ENCODE data around the gene KBTBD6.
"Not testable (repeated sequence)": the region's sequence is repeated elsewhere in the genome, so short reads cannot be mapped to it uniquely, and the experiment has no call there.

The KBTBD6 gene, protein sequence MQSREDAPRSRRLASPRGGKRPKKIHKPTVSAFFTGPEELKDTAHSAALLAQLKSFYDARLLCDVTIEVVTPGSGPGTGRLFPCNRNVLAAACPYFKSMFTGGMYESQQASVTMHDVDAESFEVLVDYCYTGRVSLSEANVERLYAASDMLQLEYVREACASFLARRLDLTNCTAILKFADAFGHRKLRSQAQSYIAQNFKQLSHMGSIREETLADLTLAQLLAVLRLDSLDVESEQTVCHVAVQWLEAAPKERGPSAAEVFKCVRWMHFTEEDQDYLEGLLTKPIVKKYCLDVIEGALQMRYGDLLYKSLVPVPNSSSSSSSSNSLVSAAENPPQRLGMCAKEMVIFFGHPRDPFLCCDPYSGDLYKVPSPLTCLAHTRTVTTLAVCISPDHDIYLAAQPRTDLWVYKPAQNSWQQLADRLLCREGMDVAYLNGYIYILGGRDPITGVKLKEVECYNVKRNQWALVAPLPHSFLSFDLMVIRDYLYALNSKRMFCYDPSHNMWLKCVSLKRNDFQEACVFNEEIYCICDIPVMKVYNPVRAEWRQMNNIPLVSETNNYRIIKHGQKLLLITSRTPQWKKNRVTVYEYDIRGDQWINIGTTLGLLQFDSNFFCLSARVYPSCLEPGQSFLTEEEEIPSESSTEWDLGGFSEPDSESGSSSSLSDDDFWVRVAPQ

DNA sequence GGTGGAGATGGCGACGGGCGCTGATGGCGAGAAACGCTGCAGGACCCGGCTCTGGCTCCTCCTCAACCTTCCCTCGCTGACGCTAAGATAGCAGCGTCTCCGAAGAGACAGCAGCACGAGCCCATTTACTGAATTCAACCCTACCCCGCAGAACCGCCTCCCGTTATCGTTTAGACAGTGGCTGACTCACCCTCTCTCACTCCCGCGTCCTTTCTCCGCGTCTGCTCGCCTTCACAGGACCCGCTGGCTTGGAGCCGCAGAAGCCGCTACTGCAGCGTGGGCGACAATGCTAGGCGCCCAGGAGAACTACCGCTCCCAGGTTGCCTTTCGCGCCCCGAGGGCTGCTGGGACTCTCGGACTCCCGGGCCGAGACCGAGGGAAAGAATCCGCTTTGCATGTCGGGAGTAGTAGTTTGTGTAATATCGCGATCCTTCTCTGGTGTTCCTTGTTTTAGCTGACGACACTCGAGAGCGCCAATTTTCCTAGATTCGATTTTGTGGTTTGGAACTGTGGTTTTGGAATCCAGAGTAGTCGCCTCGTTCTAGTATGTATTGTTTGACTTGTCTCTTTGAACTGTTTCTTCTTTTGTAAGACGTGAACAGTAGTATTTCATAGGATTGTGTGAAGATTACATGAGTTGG lies at the start of gene KBTBD6:
Gene KBTBD6, minus strand, starts transcription at position 291 of the 641 bp plus-strand sequence. CDS start 291 bp downstream, outside the sequence.
- DNase-seq = peak; percentile 88

DNA sequence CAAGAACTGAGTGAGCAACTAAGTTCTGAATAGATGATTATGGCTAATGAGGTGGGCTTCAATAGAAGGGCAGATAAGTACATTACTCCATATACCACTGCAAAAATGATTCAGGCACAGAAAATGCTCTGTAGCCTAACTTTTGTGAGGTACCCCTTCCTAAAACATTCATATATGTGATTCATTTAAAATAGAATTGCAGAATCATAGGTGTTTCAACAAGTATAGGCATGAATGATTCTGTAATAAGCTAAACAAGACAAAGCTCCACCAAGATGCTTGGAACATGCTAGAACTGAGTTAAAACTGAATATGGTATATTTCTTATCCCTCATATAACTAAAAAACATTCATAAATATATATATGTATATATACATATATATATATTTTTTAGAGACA lies 49.6 kb upstream of the KBTBD6 start:
- no peak for DNase-seq

DNA sequence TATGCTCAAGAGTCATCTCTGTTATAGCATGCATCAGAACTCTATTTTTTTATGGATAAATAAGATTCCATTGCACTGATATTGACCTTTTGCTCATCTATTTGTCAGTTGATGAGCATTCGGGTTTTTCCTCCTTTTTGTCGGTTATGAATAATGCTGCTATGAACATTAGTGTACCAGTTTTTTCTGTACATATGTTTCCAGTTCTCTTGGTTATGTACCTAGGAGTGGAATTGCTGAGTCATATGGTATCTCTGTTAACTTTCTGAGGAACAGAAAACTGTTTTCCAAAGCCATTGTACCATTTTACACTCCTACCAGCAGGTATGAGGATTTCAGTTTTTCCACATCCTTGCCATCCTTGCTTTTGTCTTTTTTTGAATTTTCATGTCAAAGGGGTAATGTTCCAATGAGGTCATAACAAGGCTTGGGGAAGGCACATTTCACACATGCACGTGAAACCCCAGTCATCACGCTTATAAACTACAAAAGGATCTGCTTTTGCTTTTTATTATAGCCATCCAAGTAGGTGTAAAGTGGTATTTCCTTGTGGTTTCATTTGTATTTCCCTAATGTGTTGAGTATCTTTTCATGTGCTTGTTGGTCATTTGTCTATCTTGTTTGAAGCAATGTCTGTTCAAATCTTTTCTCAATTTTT lies 47.1 kb upstream of the KBTBD6 start:
- no peak for DNase-seq

DNA sequence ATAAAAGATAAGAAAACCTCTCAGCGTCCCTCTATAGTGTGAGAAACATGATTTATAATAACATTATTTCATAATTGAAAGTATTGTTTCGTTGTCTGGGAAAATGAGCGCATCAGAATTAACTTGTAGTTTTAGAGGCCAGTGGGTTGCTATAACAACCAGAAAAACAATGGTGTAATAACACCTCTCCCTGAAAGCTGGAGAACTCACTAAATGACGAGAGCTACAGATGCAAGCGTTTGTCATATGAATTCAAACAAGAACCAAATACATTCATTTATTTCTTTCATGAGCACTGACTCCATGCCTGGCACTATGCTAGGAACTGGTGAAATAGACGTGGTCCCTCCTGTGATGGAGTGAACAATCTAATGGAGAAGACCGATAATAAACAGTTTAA lies 45.4 kb upstream of the KBTBD6 start:
- DNase-seq = no peak

DNA sequence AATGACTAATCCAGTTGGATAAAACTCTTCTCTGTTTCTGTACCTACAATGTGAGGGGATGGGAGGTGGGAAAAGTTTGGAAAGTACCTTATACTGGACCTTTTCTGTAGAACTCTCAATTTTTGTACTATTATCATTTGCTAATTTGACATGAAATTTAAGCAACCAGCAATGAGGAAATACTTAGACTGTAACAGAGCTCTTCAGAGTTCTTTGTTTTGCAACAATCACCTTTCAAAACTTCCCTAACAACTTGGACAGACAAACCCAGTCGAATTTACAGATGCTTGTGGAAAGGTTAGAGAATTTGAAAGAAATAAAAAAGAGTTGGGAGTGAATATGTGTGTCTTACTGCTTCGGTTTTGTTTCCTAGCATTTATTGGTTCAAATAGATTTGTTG lies 45.0 kb upstream of the KBTBD6 start:
- no peak for DNase-seq

DNA sequence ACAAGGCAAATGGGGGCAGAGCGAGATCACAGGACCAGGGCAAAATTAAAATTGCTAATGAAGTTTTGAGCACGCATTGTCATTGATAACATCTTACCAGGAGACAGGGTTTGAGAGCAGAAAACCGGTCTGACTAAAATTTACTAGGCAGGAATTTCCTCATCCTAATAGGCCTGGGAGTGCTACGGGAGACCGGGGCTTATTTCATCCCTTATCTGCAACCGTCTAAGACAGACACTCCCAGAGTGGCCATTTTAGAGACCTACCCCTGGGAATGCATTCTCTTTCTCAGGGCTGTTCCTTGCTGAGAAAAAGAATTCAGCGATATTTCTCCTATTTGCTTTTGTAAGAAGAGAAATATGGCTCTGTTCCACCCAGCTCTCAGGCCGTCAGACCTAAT lies 43.0 kb upstream of the KBTBD6 start:
- not testable (repeated sequence) for DNase-seq

DNA sequence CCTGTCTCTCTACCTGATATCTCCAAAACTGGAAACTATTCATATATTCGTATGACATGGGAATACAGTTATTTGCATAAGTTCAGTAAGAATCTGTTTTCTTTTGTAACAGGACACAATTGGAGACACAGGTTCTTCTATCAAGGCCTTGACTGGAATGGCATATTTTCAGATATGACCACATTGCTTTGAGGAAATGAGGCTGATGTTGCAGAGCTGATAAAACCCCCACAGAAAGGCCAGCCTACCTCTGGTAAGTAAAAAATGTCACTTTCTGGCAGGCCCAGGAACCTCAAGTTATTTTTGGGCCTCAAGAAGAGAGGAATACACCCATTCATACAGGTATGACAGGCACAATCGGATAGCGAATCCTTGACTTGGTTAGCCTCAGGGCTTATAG lies 29.5 kb upstream of the KBTBD6 start:
- no peak for DNase-seq

DNA sequence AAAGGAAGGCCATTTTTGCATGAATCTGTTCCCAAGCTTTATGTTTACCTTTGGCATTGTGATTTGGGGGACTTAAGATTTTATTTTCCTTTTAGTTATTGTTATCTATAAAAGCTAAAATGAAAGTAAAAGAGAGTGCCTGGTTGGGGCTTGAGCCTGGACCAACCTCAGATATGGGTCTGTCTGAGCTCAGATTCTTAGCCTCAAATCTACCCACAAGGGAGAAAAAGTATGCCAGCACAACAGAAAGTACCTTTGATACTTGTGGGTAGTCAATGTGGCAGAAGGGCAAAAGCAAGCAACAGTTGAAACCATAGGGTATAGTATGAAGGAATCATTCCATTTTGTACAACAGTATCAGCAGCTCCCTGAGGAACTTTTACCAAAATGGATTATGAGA lies 26.6 kb upstream of the KBTBD6 start:
- no peak for DNase-seq

DNA sequence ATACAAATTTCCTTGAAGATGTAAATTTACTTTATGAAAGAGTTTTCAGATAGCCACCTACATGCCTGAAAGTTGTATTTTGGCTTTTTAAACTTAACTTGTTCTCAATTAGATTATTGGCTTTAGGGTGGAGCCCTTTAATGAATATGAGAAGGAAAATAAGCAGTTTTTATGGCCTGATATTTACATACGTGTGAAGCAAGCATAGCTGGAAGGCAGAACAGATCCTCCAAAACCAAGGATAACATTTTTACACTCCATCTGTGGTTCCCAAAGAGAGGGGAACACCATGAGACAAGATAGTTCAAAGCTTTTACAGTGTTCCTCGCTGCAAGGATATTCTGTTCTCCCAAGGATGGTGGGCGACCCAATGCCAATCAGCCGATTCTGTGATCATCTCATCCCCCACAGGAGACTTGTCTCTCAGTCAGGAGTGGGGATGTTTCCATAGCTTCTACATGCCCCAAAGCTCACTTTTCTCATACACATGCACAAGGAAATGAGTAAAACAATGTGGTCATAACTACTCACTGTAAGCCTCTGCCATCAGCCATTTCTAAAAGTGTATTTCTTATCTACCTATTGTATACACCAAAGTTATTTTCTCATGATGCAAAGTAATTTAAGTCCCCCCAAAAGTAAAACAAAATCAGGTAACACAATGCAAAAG lies 24.6 kb upstream of the KBTBD6 start:
- no peak for DNase-seq

DNA sequence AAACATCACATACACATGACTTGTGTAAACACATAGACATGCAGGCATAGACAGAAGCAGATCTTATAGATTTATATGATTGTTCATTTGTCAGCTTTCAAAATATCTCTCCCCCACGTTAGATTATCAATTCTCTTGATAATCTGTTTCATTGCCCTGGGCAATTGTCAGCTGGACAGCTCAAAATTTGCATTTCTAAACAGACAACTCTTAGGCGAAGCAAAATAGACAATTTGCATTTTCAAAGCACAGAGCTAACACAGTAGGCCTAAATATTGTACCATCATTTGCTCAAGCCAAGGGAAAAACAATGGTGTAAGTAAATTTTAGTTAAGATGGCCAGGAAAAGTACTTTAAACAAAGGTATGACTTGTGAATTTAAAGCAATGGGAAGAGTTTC lies 24.0 kb upstream of the KBTBD6 start:
- DNase-seq = no peak

DNA sequence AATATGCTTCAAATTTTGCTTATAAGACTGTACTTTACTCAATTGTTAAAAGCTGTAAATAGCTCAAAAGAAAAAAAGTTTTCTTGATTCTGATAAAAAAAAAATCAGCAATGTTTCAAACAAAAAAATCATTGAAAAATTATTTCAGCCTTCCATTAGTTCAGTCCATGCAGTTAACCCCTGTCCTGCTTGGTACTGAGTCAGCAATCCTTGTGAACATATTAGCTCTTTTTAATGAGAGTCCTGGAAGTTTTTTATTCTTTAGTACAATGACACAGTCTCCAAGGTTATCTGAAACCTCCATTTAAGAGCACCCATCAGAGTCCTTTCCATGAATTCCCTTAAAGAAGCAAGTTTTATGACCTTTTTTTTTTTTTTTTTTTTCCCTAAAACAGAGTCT lies 21.4 kb upstream of the KBTBD6 start:
- DNase-seq = no peak

DNA sequence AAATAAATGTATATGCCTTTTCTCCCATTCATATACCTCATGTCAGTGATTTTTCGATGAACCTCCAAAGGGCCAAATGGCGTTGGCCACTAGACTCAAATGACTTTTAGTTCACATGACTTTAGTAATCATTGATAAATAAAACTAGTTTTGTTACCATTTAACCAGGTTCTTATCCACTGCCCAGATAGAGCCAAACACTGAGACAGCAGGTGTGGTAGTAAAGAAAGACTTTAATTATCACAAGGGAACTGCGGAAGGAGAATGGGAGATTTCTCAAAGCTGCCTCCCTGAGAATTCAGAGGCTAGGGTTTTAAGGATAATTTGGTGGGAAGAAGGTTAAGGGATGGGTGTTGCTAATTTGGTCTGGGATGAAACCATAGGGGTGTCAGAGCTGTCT lies 19.4 kb upstream of the KBTBD6 start:
- no peak for DNase-seq

DNA sequence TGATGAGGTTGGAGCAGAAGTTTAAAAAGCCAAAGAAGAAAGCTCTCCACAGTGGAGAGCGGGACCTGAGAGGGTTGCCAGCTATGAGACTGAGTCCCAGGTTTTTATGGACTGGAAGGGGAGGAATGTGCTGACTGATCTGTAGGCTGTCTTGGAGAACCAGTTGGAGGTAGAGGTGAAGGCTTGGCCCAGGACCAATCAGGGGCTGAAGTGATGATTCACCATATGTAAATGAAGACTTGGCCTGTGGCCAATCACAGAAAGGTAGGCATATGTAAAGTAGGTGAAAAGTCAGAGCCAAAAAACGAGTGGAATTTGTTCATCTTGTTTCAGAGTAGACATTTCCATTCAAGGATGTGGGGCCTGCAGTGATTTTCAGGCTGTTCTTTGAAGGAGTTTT lies 17.5 kb upstream of the KBTBD6 start:
- DNase-seq = no peak

DNA sequence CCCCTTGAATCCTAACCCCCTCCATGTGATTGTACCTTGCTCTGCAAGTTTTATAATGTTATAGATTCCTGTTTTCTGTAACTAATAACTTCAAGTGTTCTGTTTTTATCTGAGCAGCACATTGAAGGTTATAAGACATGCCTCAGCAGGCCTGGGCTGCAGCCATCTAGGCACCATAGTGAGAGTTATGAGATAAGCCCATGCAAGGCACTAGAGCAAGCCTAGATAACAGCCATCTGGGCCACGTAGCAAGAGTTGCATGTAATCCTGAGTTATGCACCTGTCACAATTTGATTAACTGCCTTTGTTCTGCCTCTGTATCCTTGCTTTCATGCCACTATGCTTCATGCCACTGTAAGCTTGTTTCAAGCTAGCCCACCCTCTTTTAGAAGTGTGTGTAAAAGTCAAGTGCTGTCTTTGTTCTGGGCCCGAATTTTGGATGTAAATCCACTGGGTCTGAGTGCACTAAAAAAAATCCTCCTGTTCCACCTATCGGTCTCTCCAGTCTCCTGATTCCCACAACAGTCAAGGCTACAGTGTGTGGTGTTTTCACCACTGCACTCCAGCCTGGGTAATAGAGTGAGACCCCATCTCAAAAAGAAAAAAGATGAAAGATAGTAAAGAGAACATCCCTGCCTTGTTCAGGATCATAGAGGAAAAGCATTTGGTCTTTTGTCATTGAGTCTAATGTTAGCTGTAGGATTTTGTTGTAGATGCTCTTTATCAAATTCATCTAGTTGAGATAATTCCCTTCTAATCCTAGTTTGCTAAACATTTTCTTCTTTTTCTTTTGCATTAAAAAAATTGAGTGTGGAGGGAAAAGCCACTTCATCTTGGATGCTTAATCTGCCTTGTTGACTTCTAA lies 16.0 kb upstream of the KBTBD6 start:
- DNase-seq = no peak

DNA sequence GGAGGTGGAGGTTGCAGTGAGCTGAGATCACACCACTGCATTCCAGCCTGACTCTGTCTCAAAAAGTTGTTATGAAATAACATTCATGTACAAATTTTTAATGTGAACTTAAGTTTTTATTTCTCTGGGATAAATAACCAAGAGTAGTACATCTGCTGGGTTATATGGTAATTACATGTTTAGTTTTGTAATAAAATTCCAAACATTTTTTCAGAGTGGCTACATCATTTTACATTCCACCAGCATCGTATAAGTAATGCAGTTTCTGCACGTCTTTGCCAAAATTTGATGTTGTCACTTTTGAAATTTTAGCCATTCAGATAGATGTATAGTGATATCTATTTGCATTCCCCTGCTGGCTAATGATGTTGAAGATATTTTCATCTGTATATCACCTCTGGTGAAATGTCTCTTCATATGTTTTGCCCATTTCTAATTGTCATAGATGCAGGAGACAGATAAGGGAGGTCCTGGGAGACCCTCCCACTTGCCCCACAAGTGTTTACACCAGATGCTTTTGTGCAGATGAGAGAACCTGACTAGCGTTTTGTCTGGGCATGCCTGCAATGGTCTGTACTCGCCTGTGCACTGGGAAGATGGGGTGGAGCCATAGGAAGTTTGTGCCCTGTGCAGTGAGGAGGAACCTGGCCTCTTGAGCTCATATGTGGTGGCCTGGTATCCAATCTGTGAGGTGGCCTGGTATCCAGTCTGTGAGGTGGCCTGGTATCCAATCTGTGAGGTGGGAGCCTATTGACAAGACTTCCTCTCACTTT lies 12.7 kb upstream of the KBTBD6 start:
- peak; percentile 5 for DNase-seq

DNA sequence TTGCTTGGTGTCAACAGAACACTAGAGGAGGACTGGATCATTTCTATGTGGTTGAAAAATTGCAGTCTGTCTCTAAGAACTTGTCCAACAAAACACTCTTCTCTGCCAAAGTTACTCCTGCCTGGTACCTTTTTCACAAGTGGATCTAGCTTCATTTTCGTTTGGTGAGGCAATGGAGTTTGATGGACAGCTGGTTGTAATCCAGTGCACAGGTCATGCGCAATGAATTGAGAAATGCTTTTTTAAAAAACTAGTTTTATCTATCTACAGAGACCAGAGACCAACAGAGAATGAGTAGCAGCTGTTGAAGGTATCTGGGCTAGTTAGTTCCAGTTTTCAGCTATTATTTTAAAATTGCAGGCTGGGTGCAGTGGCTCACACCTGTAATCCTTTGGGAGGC lies 12.0 kb upstream of the KBTBD6 start:
- no peak for DNase-seq

DNA sequence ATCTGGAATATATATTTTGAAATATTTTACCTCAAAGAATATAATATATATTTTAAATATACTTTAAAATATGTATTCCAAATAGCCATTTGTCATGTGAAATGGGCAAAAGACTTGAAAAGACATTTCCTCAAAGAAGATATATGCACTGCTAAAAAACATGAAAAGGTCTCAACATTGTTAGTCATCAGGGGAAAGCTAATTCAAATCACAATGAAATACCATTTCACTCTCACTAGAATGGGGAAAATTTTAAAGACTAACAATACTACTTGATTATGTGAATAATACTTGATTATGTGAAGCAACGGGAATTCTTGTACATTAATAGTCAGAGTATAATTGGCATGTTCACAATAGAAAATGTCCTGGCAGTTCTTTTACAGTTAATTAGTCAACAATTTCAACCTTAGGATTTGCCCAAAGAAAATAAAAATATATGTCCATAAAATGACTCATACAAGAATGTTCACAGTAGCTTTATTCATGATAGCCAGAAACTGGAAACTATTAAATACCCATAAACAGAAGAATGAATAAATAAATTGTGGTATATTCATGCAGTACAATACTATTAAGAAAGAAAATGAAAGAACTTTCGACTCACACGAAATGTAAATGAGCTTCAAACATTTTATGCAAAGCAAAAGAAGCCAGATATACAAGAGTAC lies 6.8 kb upstream of the KBTBD6 start:
- DNase-seq = no peak

DNA sequence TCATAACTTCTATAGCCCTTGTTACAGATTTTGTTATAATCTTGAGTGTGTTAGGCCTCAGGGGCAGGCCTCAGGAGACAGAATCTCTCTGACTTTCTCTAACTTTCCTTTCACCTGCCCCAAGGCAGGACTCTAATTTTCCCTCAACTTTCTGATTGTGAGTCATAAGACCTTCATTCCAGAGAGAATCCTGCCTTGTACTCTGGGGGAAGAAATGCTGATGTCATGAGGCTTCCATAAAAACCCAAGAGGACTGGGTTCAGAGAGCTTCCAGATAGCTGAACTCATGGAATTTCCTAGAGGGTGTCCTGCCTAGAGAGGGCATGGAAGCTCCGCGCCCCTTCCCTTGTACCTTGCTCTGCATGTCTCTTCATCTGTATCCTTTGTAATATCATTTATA lies 5.3 kb upstream of the KBTBD6 start:
- no peak for DNase-seq

DNA sequence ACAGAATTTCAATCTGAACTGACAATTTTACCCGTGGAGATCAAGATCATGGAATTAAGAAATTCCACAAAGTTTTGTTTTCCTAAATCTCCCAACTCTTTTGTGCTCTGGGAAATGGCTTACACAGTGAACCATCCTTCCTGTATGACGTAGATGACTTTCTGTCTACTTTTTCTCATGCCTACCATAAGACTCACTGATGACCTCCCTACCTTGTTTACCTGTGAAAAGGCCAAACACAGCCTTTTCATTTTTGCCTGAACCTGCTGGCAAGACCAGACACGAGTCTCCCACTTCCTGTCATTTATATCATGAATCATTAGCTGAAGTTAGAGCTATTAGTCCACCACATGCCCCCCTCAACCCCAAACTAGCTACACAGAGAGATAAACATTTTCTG lies 4.6 kb upstream of the KBTBD6 start:
- no peak for DNase-seq

DNA sequence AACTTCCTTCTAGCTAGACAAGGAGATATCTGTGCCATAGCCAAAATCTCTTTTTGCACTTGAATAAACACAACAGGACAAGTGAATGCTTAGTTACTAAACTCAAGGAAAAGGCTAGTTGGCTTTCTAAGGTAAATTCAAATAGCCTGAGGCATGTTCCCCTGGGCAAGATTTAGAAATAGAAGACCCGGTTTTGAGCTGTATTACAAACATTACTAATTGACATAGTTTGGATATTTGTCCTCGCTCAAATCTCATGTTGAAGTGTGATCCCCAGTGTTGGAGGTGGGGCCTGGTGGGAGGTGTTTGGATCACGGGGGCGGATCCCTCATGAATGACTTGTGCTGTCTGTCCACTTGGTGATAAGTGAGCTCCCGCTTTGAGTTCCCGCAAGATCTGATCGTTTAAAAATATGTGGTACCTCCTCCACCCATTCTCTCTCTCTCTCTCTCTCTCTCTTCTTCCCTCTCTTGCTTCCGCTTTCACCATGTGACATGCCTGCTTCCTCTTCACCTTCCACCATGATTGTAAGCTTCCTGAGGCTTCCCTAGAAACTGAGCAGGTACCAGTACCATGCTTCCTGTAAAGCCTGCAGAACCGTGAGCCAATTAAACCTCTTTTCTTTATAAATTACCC lies 3.9 kb upstream of the KBTBD6 start:
- no peak for DNase-seq

All from T1000 (cell line).